Fibroblast of peridontal ligament (primary cell): ENCODE data around the gene FASN.
A peak's percentile ranks its signal among the peaks of the same experiment; 100 is the strongest.
"Not testable (repeated sequence)": the region's sequence is repeated elsewhere in the genome, so short reads cannot be mapped to it uniquely, and the experiment has no call there.

Experiments used
- DNase-seq: peaks from one replicate; pipeline ENCODE4 v3.0.0-alpha.2; 2010; ENCODE audit errors: extremely low read depth

FASN gene

DNA sequence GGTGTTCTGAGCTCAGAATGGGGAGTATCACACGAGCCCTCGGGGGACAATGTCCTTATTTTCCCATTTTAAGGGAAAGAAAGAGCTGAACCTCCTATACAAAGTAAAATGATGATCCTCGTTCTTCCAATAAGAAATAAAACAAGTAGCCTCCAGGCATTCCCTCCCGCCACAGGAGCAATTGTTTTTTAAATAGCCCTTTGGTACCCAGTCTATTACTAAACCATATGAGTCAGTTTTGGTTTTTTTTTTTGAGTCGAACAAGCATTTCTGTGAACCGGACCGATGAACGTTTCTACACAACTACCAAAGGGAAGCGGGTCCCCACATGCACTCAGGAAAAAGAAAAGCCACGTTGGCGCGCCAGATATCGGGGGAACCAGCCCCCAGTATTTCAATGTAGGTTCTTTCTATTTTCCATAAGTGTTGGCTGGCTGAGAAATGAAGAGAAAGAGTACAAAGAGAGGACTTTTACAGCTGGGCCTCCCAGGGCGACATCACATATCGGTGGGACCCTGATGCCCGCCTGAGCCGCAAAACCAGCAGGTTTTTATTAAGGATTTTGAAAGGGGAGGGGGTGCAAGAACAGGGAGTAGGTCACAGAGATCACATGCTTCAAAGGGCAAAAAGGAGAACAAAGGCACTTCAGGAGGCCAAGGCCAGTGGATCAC, 56.8 kb downstream of the FASN start:
- DNase-seq, result no peak

DNA sequence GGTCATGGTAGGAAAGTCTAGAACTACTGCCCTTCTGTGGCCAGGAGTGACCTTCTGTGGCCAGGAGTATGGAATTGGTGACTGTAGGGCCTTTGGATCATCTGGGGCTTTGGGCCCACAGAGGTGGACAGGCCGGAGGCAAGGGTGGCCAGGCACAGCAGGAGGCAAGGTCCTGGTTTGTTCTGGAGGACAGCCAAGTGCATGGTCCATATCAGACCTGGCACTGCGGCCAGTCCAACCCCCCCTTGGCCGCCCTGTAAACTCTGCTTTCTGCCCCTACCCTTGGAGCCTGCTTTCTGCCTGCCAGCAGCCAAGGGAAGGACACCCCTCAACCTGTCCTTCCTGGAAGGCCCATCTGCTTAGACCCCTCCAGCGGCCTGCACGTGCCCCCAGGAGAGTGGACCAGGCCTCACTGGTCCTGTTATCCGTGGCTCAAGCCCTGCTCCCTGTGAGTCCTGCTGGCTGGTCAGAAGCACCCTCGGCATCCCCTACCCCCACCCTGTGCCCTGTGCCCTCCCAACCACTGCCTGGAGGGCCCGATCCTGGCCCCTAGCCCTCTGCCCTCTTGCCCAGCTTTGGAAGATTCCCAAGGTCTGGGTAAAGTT, 58.2 kb downstream of the FASN start:
- no peak for DNase-seq

DNA sequence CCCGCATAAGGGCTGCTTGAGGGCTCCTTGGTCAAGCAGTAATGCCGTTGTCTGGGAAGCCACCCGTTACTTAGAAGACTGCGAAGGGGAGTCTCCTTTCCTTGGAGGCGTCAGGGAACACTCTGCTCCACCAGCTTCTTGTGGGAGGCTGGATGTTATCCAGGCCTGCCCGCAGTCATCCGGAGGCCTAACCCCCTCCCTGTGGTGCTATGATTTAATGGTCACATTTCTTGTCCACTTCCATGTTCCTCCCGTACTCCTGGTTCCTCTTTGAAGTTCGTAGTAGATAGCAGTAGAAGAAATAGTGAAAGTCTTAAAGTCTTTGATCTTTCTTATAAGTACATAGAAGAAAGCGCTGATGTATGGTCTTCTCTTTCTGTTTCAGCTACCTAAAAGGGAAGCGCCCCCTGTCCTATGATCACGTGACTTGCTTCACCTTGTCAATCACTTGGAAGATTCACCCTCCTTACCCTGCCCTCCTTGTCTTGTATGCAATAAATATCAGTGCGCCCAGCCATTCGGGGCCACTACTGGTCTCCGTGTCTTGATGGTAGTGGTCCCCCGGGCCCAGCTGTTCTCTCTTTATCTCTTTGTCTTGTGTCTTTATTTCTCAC, 59.1 kb downstream of the FASN start:
- not testable (repeated sequence) for DNase-seq

DNA sequence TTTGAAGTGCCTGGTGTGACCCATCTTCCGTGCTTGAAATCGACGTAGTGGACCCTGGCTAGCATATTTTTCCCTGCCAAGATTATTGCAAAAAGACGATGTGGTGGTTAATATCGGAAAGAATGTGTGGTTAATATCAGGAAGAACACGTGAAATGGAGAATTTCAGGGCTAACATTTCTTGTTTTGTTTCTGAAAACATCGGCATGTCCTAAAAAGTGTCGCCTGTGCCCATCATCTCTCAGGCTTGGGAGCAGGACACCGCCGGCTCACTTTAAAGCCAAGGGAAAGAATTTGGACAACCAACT, 60.2 kb downstream of the FASN start:
- no peak for DNase-seq

- DNase-seq, result peak; percentile 87
Observed at GRCh38 chr17:82037092-82037888, 60.7 kb downstream of the FASN start, which contains the start of gene DCXR. TSS of gene DCXR (minus strand) at chr17:82037697. CDS start at chr17:82037682, 15 bp downstream.

GRCh38 chr17:82036634-82037091, 61.4 kb downstream of the FASN start:
- no peak for DNase-seq

- DNase-seq, result no peak
Observed at GRCh38 chr17:82035956-82036633, 61.9 kb downstream of the FASN start.

DNA sequence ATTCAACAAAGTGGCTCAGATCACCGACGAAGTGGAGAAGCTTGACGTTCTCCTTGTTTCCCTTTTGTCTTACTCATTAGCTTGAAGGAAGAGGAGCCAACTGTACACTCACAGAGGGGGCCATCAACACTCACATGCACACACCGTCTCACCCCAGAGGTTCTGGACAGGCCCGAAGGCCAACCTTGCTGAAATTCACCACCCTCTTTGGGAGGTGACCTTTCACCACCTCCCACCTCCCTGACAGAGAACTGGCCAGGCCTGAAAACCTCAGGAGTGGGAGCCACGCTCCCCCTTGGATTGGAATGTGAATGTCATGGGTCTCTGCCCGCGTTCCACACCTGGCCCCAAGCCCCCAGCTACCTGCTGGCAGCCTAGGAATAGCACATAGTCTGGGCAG, 62.5 kb downstream of the FASN start:
- no peak for DNase-seq

- no peak for DNase-seq
Observed at GRCh38 chr17:82034371-82035011, 63.5 kb downstream of the FASN start.

- DNase-seq, result no peak
Observed at GRCh38 chr17:82033359-82034085, 64.5 kb downstream of the FASN start.

DNA sequence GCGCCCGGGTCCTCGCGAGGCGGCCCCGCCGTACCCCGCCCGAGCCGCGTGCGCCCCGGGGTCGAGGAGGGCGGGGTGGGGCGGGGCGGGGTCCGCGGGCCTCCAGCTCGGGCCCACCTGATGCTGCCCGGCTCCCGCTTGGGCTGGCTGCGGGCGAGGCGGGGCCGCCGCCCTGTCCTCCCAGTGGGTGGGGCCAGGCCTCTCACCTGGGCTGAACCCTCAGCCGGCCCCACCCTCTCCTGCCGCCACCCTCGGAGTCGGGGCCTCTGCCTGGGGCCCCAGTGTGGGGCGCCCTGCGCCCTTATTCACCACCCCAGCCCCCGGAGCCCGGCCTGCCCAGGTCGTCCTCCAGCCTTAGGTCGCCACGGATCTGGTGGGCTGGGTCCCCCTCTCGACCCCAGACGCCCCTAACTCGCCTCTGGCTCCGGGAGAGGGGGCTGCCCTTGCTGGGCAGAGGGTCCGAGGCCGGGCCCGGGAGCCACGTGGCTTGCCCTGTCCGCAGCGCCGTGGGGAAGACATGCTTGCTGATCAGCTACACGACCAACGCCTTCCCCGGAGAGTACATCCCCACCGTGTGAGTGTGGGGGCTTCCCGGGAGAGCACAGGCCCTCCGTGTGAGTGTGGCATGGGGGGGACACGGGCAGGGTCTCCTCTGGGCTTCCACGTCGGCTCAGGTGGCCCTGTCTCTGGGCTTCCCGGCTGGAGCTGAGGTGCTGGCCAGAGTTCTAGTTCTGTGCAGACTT, 66.0 kb downstream of the FASN start:
- DNase-seq, result no peak

DNA sequence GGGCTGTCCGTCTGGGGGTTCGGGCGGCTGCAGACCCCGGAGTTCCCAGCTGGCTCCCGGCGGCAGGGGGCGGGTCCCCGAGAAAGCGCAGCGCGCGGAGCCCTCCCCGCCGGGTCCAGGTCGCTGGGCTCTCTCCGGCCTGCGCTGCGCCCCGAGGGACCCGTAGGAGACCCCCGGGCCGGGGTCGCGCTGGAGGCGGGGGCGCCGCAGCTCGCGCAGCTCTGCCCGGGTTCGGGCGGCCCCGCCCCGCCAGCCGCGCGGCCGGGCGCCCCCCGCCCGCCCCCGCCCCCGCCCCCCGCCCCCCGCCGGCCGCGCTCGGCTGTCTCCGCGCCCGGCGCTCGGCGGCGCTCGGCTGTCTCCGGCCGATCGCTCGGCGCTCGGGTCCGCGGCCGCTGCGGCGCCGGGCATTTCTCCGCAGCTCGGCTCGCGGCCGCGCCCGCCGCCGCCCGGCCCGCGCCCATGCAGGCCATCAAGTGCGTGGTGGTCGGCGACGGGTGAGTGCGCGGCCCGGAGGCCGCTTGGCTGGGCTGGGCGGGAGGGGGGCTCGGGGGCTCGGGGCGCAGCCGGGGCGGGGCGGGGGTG, 66.6 kb downstream of the FASN start, which contains the start of gene RAC3:
RAC3 (plus strand) TSS at position 376 of the 582 bp plus-strand sequence; CDS start at position 460, 84 bp downstream.
- no peak for DNase-seq

- DNase-seq, result peak; percentile 75
Observed at GRCh38 chr17:82030470-82031302, 67.3 kb downstream of the FASN start.

- DNase-seq, result no peak
Observed at GRCh38 chr17:82029990-82030469, 68.0 kb downstream of the FASN start.

DNA sequence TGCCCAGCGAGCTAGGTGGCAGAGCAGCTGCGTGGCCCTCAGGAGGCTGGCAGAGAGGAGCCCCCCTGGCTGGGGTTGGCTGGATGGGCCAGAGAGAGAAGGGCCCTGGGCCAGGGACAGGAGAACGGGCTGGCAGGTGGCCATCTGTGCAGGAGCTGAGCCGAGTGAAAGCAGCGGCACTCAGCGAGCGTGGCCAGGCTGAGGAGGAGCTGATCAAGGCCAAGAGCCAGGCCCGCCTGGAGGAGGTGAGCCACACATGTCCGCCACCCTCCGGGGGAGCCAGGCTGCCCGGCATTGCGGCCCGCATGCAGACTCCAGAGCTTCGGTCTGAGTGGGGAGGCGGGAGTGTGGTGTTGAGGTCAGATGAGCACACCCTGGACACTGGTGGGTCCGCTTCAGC, 68.6 kb downstream of the FASN start:
- no peak for DNase-seq

GRCh38 chr17:82028966-82029365, 69.1 kb downstream of the FASN start:
- DNase-seq, result no peak
